GM12892 (cell line): ENCODE data around the gene SHB.

Source experiments
- POLR2A ChIP-seq: IDR thresholded peaks from 2 replicates; pipeline ENCODE4 v1.6.1; 2011; ENCODE audit warnings: low read depth, low read length, control low read depth
- POLR2AphosphoS5 ChIP-seq: IDR thresholded peaks from 2 replicates; pipeline ENCODE4 v1.6.1; 2011; ENCODE audit warnings: low read depth, low read length, control low read depth
- TAF1 ChIP-seq: IDR thresholded peaks from 2 replicates; pipeline ENCODE4 v1.6.1; 2011; ENCODE audit warnings: low read depth, mild to moderate bottlenecking, control low read depth, low read length, borderline replicate concordance

- TF ChIP-seq POLR2A (no peak), POLR2AphosphoS5 (no peak), TAF1 (no peak)
Measured at GRCh38 chr9:38026840-38027527, 42.0 kb downstream of the SHB start.
